ENCODE data around the gene EFHC1.

- TF ChIP-seq CTCF (IDR thresholded peaks at IDR 0.05) (no peak), EZH2 (IDR thresholded peaks at IDR 0.05) (no peak)
Measured at GRCh38 chr6:52385074-52385473, 35.1 kb upstream of the EFHC1 start.

All from neural progenitor cell (in vitro differentiated cells).